Parathyroid adenoma (tissue), 2 donors: ENCODE data around the gene NDUFC2.

ENCODE experiments used
- H2AFZ ChIP-seq: fragments of 300-600 bp; sonication (generic); one replicate; pipeline ENCODE4 v1.7.0; 2017; ENCODE audit warnings: antibody characterized with exemption, mild to moderate bottlenecking
- H3K27ac ChIP-seq: fragments of 300-600 bp; sonication (generic); one replicate; pipeline ENCODE4 v1.7.0; 2017
- H3K27me3 ChIP-seq: fragments of 300-600 bp; sonication (generic); one replicate; pipeline ENCODE4 v1.7.0; 2017; ENCODE audit warnings: low read length; ENCODE audit not compliant: control insufficient read depth, insufficient read depth
- H3K36me3 ChIP-seq: fragments of 300-600 bp; sonication (generic); one replicate; pipeline ENCODE4 v1.7.0; 2017; ENCODE audit warnings: low read length; ENCODE audit not compliant: control insufficient read depth, insufficient read depth
- H3K4me1 ChIP-seq: fragments of 300-600 bp; sonication (generic); one replicate; pipeline ENCODE4 v1.7.0; 2017; ENCODE audit warnings: control low read depth
- H3K4me2 ChIP-seq: fragments of 300-600 bp; sonication (generic); one replicate; pipeline ENCODE4 v1.7.0; 2017; ENCODE audit warnings: low read length
- H3K4me3 ChIP-seq: fragments of 300-600 bp; sonication (generic); one replicate; pipeline ENCODE4 v1.7.0; 2017; ENCODE audit warnings: low read depth, low read length
- H3K79me2 ChIP-seq: fragments of 300-600 bp; sonication (generic); one replicate; pipeline ENCODE4 v1.7.0; 2017; ENCODE audit warnings: control low read depth
- H3K9ac ChIP-seq: fragments of 300-600 bp; sonication (generic); one replicate; pipeline ENCODE4 v1.7.0; 2017; ENCODE audit warnings: mild to moderate bottlenecking
- H3K9me3 ChIP-seq: fragments of 300-600 bp; sonication (generic); one replicate; pipeline ENCODE4 v1.7.0; 2017; ENCODE audit warnings: low read length; ENCODE audit not compliant: control insufficient read depth
- TF ChIP-seq, protein P1 (sequence below): fragments of 300-600 bp; sonication (generic); IDR thresholded peaks from one replicate; pipeline ENCODE4 v1.7.0; 2017; ENCODE audit warnings: antibody characterized with exemption, mild to moderate bottlenecking
- donor health status: primary hyperparathyroidism.

The NDUFC2 gene

GRCh38 chr11:78038697-78039313 lies 40.9 kb downstream of the NDUFC2 start:
- no peaks in the 10 kb centered on the region for H3K9me3 ChIP-seq
- no peaks in the 10 kb centered on the region for H3K27me3 ChIP-seq
- H3K27ac ChIP-seq, result no peak overlapping the region

GRCh38 chr11:78037825-78038620 lies 41.6 kb downstream of the NDUFC2 start:
- Histone ChIP-seq H3K27me3 (no peaks in the 10 kb centered on the region), H3K9ac (no peak overlapping the region), H3K9me3 (no peaks in the 10 kb centered on the region), H3K36me3 (no peaks in the 10 kb centered on the region), H3K4me1 (peaks cover 10% of the 10 kb centered on the region), H3K4me3 (no peak overlapping the region), H2AFZ (no peak overlapping the region), H3K27ac (no peak overlapping the region), H3K79me2 (no peaks in the 10 kb centered on the region), H3K4me2 (no peak overlapping the region)
- TF ChIP-seq, protein P1, sequence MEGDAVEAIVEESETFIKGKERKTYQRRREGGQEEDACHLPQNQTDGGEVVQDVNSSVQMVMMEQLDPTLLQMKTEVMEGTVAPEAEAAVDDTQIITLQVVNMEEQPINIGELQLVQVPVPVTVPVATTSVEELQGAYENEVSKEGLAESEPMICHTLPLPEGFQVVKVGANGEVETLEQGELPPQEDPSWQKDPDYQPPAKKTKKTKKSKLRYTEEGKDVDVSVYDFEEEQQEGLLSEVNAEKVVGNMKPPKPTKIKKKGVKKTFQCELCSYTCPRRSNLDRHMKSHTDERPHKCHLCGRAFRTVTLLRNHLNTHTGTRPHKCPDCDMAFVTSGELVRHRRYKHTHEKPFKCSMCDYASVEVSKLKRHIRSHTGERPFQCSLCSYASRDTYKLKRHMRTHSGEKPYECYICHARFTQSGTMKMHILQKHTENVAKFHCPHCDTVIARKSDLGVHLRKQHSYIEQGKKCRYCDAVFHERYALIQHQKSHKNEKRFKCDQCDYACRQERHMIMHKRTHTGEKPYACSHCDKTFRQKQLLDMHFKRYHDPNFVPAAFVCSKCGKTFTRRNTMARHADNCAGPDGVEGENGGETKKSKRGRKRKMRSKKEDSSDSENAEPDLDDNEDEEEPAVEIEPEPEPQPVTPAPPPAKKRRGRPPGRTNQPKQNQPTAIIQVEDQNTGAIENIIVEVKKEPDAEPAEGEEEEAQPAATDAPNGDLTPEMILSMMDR, result no peak

More at GRCh38 chr11:78038697-78039313, 40.9 kb downstream of the NDUFC2 start:
- no peak overlapping the region for H2AFZ ChIP-seq
- no peak overlapping the region for H3K4me2 ChIP-seq
- no peak overlapping the region for H3K9ac ChIP-seq
- H3K4me1 ChIP-seq, result peaks cover 10% of the 10 kb centered on the region
- H3K36me3 ChIP-seq, result no peaks in the 10 kb centered on the region
- TF ChIP-seq, protein P1, result no peak
- no peaks in the 10 kb centered on the region for H3K79me2 ChIP-seq
- no peak overlapping the region for H3K4me3 ChIP-seq

GRCh38 chr11:78037056-78037455 lies 42.6 kb downstream of the NDUFC2 start:
- Histone ChIP-seq H3K27me3 (no peaks in the 10 kb centered on the region), H3K79me2 (no peaks in the 10 kb centered on the region), H3K4me2 (no peak overlapping the region), H2AFZ (no peak overlapping the region), H3K9ac (no peak overlapping the region), H3K4me3 (no peak overlapping the region), H3K4me1 (peaks cover 13% of the 10 kb centered on the region), H3K27ac (no peak overlapping the region), H3K36me3 (no peaks in the 10 kb centered on the region), H3K9me3 (no peaks in the 10 kb centered on the region)
- TF ChIP-seq, protein P1, result no peak

GRCh38 chr11:78036313-78036712 lies 43.3 kb downstream of the NDUFC2 start:
- TF ChIP-seq, protein P1, result no peak
- no peak overlapping the region for H3K27ac ChIP-seq
- no peak overlapping the region for H3K9ac ChIP-seq
- H3K9me3 ChIP-seq, result no peaks in the 10 kb centered on the region
- H3K27me3 ChIP-seq, result no peaks in the 10 kb centered on the region
- H3K4me1 ChIP-seq, result peaks cover 14% of the 10 kb centered on the region
- H3K4me2 ChIP-seq, result no peak overlapping the region
- H2AFZ ChIP-seq, result no peak overlapping the region
- no peaks in the 10 kb centered on the region for H3K79me2 ChIP-seq
- no peak overlapping the region for H3K4me3 ChIP-seq
- no peaks in the 10 kb centered on the region for H3K36me3 ChIP-seq
